ENCODE results near the gene IQCH. TPM values are rescaled to one million over a fixed set of nuclear protein-coding genes. Genes with fewer than 3 reads are reported as not detected.

The IQCH gene
- total and polyA plus RNA-seq, 10 donors = 0.12 to 2.3 (median 1.3) TPM

DNA sequence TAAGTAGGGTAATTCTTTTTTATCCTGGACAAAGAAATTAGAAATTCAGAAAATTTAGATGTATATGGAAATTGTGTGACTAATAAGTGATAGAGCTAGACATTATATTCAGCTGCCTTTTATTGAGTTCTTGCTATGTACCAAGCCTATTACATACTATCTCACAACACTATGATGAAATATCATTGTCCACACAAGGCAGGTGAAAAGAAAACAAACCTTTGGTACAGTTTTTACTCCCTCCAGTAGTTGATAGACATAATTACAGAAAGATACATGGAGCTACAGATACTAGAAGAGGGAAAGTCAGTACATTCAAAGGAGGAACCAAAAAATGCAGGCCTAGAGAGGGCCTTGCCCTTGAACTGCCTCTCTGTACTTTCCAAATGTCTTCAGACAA lies 4.8 kb downstream of the IQCH start:
- Histone ChIP-seq H3K4me1 (peaks cover 0 to 10% (median 7%) of the 10 kb centered on the region in 6 donors), H3K27ac (no peak overlapping the region), H3K36me3 (no peaks in the 10 kb centered on the region), H3K4me3 (no peak overlapping the region), H3K27me3 (replicated peaks in 1 of 7) (no peaks in the 10 kb centered on the region), H3K9me3 (no peaks in the 10 kb centered on the region)
- intact Hi-C loops (cut with DNase I; ENCODE audit: low total_unique reads) = no loop called here
- no peak for DNase-seq
- TF ChIP-seq, protein P1, sequence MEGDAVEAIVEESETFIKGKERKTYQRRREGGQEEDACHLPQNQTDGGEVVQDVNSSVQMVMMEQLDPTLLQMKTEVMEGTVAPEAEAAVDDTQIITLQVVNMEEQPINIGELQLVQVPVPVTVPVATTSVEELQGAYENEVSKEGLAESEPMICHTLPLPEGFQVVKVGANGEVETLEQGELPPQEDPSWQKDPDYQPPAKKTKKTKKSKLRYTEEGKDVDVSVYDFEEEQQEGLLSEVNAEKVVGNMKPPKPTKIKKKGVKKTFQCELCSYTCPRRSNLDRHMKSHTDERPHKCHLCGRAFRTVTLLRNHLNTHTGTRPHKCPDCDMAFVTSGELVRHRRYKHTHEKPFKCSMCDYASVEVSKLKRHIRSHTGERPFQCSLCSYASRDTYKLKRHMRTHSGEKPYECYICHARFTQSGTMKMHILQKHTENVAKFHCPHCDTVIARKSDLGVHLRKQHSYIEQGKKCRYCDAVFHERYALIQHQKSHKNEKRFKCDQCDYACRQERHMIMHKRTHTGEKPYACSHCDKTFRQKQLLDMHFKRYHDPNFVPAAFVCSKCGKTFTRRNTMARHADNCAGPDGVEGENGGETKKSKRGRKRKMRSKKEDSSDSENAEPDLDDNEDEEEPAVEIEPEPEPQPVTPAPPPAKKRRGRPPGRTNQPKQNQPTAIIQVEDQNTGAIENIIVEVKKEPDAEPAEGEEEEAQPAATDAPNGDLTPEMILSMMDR (IDR thresholded peaks at IDR 0.05 in 8 of 11, conservative IDR thresholded peaks at IDR 0.05 in 3 of 11) = no peak
- TF ChIP-seq POLR2A (IDR thresholded peaks at IDR 0.05) = no peak
- no peak for TF ChIP-seq POLR2AphosphoS5 (IDR thresholded peaks at IDR 0.05)

DNA sequence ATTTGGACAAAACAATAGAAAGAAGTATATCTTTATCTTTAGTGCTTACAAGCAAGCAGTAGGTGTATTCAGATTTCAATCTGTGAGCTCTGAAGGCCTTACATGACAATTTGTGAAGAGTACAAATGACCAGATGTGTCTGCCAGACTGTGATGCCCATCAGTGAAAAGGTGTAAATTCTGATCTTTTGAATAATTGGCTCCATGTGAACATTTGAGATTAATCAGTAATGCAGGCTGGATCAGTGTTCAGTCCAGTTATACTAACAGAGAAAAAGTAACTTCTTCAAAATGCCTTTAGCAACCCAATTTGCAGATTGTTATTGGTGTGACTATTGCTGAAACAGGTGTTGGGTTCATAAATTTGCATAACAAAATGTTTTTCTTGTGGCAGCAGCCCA lies 5.2 kb downstream of the IQCH start:
- no peak for DNase-seq
- H3K36me3 ChIP-seq = no peaks in the 10 kb centered on the region
- TF ChIP-seq POLR2A (IDR thresholded peaks at IDR 0.05) (no peak), POLR2AphosphoS5 (IDR thresholded peaks at IDR 0.05) (no peak)
- TF ChIP-seq, protein P1 (IDR thresholded peaks at IDR 0.05 in 8 of 11, conservative IDR thresholded peaks at IDR 0.05 in 3 of 11) = no peak
- H3K27ac ChIP-seq = no peak overlapping the region
- no peak overlapping the region for H3K4me3 ChIP-seq
- H3K9me3 ChIP-seq = no peaks in the 10 kb centered on the region
- intact Hi-C loops (cut with DNase I; ENCODE audit: low total_unique reads) = no loop called here
- H3K4me1 ChIP-seq = peaks cover 0 to 10% (median 7%) of the 10 kb centered on the region in 6 donors
- no peaks in the 10 kb centered on the region for H3K27me3 ChIP-seq (replicated peaks in 1 of 7)

DNA sequence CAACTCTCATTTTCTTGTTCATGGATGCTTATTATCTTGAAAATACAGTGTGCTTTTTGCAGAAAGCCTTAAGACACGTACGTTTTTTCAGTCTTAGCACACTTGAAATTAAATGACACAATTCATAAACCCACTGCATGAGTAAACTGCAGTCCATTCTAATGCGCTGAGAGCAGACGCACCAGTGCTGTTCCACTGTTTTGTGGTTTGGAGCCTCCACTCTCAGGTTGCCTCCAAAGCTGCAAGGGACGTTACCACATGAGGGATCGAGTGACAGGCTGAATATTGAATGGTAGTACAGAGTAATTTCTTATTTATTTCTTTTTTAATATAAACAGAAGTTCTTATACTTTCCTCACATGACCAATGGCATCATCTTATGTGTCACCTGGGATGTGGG lies 12.3 kb downstream of the IQCH start:
- Histone ChIP-seq H3K36me3 (no peaks in the 10 kb centered on the region), H3K4me1 (no peaks in the 10 kb centered on the region), H3K27me3 (replicated peaks in 1 of 7) (no peaks in the 10 kb centered on the region), H3K27ac (no peak overlapping the region), H3K4me3 (no peak overlapping the region), H3K9me3 (no peaks in the 10 kb centered on the region)
- intact Hi-C loops (cut with DNase I; ENCODE audit: low total_unique reads) = no loop called here
- no peak for DNase-seq
- no peak for TF ChIP-seq POLR2A (IDR thresholded peaks at IDR 0.05)
- no peak for TF ChIP-seq POLR2AphosphoS5 (IDR thresholded peaks at IDR 0.05)
- TF ChIP-seq, protein P1 (IDR thresholded peaks at IDR 0.05 in 8 of 11, conservative IDR thresholded peaks at IDR 0.05 in 3 of 11) = no peak
- 88 to 94% (median 93%) methylated on average over 6 of the region's 6 CpGs for WGBS, 5 donors

DNA sequence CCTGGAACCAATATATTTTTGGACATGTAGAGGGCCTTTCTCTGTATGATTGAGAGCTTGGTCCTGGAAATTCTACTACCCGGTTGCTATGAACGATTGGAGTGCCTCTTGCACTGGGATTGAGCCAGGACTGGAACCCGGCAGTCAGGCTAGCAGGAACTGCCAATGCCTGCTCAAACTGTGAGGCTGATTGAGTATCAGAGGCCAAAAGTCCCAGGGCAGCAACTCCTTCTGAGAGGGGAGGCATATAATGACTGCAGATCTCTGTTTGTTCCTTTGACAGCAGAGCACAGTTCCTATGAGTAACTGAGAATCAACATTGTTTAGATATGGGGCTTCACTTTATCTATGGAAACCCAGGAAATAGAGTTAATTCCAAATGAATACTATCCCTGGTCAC lies 12.9 kb downstream of the IQCH start:
- Histone ChIP-seq H3K27ac (no peak overlapping the region), H3K27me3 (replicated peaks in 1 of 7) (no peaks in the 10 kb centered on the region), H3K36me3 (no peaks in the 10 kb centered on the region), H3K4me3 (no peak overlapping the region), H3K9me3 (peaks cover 0 to 3% (median under 1%) of the 10 kb centered on the region in 8 donors), H3K4me1 (no peaks in the 10 kb centered on the region)
- TF ChIP-seq, protein P1 (IDR thresholded peaks at IDR 0.05 in 8 of 11, conservative IDR thresholded peaks at IDR 0.05 in 3 of 11) = no peak
- no peak for TF ChIP-seq POLR2AphosphoS5 (IDR thresholded peaks at IDR 0.05)
- no peak for TF ChIP-seq POLR2A (IDR thresholded peaks at IDR 0.05)
- intact Hi-C loops (cut with DNase I; ENCODE audit: low total_unique reads) = no loop called here
- WGBS, 5 donors = 79 to 83% (median 80%) methylated on average over 3 of the region's 3 CpGs
- DNase-seq = no peak
